Osteoblast (primary cell): ENCODE data around the gene TBC1D2B. TPM values are rescaled to one million over a fixed set of nuclear protein-coding genes. Genes with fewer than 3 reads are reported as not detected.

Experiments
- DNase-seq: peaks from one replicate; pipeline ENCODE4 v3.0.0; 2011; ENCODE audit warnings: low spot score, mixed read lengths; ENCODE audit not compliant: insufficient read length; ENCODE audit errors: missing footprints
- H2AFZ ChIP-seq: 2 replicates; pipeline ENCODE4 v1.6.0; 2011; ENCODE audit warnings: mild to moderate bottlenecking, low read length
- H3K27ac ChIP-seq: 2 replicates; pipeline ENCODE4 v1.5.1; 2011; ENCODE audit warnings: mild to moderate bottlenecking, low read depth, low read length, moderate library complexity
- H3K27me3 ChIP-seq: 2 replicates; pipeline ENCODE4 v1.6.0; 2012; ENCODE audit warnings: mild to moderate bottlenecking, control low read depth, inconsistent platforms, low read length, moderate library complexity; ENCODE audit not compliant: insufficient read depth
- H3K36me3 ChIP-seq: 2 replicates; pipeline ENCODE4 v1.5.1; 2011; ENCODE audit warnings: mild to moderate bottlenecking, low read length, control low read depth, moderate library complexity; ENCODE audit not compliant: insufficient read depth
- H3K4me1 ChIP-seq: 2 replicates; pipeline ENCODE4 v1.5.1; 2011; ENCODE audit warnings: mild to moderate bottlenecking, low read length, control low read depth, moderate library complexity; ENCODE audit not compliant: insufficient read depth
- H3K4me2 ChIP-seq: 2 replicates; pipeline ENCODE4 v1.6.0; 2011; ENCODE audit warnings: mild to moderate bottlenecking, low read length; ENCODE audit not compliant: insufficient read depth
- H3K4me3 ChIP-seq: fragments of 200-600 bp; sonication (generic); 3 replicates; pipeline ENCODE4 v1.5.1; 2012; ENCODE audit warnings: mild to moderate bottlenecking, low read length, inconsistent platforms; ENCODE audit not compliant: insufficient read depth
- H3K79me2 ChIP-seq: 2 replicates; pipeline ENCODE4 v1.6.0; 2012; ENCODE audit warnings: mild to moderate bottlenecking, low read length, control low read depth, inconsistent platforms; ENCODE audit not compliant: insufficient read depth
- H3K9me3 ChIP-seq: 2 replicates; pipeline ENCODE4 v1.5.1; 2011; ENCODE audit warnings: low read depth, low read length, control low read depth
- H4K20me1 ChIP-seq: 2 replicates; pipeline ENCODE4 v1.6.0; 2012; ENCODE audit warnings: mild to moderate bottlenecking, low read length, control low read depth; ENCODE audit not compliant: insufficient read depth
- total RNA-seq: library from RNA; depleted of rRNA; stranded (reverse); fragments of >200 nt; gene quantifications from 2 replicates; pipeline ENCODE4 v1.2.3, GENCODE V29; 2012
- TF ChIP-seq, protein P1 (sequence below): IDR thresholded peaks from 2 replicates; pipeline ENCODE4 v1.5.1; 2011; ENCODE audit warnings: mild to moderate bottlenecking, low read depth, low read length, moderate library complexity; ENCODE audit errors: extremely low read depth

Gene TBC1D2B
- total RNA-seq, 1 donor, result 58.3 TPM

DNA sequence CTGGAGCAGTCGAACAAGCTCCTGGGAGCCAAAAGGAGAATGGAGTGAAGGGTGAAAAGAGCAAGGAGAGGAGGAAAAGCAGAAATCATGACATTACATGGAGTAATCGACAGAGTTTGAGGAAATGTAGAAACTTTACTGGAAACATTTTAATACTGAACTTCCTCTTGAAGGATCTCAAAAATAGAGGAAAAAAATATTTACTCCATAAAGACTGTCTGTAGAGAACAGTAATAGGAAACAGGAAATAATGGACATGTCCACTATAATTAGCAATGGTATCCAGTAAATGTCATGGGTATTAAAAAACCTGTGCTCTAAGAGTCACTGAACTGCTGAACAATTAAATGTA lies 53.0 kb downstream of the TBC1D2B start:
- TF ChIP-seq, protein P1, sequence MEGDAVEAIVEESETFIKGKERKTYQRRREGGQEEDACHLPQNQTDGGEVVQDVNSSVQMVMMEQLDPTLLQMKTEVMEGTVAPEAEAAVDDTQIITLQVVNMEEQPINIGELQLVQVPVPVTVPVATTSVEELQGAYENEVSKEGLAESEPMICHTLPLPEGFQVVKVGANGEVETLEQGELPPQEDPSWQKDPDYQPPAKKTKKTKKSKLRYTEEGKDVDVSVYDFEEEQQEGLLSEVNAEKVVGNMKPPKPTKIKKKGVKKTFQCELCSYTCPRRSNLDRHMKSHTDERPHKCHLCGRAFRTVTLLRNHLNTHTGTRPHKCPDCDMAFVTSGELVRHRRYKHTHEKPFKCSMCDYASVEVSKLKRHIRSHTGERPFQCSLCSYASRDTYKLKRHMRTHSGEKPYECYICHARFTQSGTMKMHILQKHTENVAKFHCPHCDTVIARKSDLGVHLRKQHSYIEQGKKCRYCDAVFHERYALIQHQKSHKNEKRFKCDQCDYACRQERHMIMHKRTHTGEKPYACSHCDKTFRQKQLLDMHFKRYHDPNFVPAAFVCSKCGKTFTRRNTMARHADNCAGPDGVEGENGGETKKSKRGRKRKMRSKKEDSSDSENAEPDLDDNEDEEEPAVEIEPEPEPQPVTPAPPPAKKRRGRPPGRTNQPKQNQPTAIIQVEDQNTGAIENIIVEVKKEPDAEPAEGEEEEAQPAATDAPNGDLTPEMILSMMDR, result no peak
- peaks cover 52% of the 10 kb centered on the region for H3K36me3 ChIP-seq
- no peaks in the 10 kb centered on the region for H3K27me3 ChIP-seq
- no peak overlapping the region for H3K4me3 ChIP-seq
- H3K4me2 ChIP-seq, result no peak overlapping the region
- DNase-seq, result no peak
- no peaks in the 10 kb centered on the region for H3K4me1 ChIP-seq
- no peak overlapping the region for H2AFZ ChIP-seq
- H3K9me3 ChIP-seq, result no peaks in the 10 kb centered on the region
- H3K27ac ChIP-seq, result no peak overlapping the region
- H4K20me1 ChIP-seq, result peaks cover 3% of the 10 kb centered on the region
- H3K79me2 ChIP-seq, result peaks cover 5% of the 10 kb centered on the region

DNA sequence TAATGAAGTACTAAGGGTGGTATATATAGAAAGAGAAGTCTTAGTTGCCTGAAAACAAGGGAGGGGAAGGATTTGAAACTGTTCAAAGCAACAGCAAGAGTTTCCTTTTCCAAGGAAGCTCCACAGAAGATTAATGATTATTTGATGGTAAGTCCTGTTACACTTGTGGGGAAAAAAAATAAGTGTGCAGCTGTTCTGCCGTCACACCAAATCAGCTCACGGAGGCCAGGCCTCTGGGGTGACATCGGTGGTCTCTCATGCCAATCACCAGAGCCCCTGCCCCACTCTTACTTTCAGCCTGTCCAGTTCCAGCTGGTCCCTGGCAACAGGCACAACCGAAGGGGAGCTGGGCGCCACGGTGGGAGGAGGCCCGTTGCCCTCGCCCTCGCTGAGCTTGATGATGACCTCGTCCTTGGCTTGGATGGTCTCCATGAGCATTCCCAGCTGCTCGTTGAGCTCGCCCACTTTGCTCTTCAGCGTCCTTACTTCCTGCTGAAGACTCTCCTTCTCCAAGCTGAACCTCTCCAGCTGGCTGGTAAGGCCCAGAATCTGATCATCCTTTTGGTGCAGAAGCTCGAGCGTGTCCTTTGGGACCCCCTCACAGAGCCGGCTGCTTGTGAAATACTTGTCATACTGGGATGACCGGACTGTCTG lies 53.5 kb downstream of the TBC1D2B start:
- TF ChIP-seq, protein P1, result no peak
- Histone ChIP-seq H3K9me3 (no peaks in the 10 kb centered on the region), H3K4me1 (no peaks in the 10 kb centered on the region), H3K79me2 (peaks cover 5% of the 10 kb centered on the region), H4K20me1 (peaks cover 7% of the 10 kb centered on the region), H3K4me2 (no peak overlapping the region), H3K4me3 (no peak overlapping the region), H3K27ac (no peak overlapping the region), H3K36me3 (peaks cover 48% of the 10 kb centered on the region), H3K27me3 (no peaks in the 10 kb centered on the region), H2AFZ (no peak overlapping the region)
- no peak for DNase-seq

DNA sequence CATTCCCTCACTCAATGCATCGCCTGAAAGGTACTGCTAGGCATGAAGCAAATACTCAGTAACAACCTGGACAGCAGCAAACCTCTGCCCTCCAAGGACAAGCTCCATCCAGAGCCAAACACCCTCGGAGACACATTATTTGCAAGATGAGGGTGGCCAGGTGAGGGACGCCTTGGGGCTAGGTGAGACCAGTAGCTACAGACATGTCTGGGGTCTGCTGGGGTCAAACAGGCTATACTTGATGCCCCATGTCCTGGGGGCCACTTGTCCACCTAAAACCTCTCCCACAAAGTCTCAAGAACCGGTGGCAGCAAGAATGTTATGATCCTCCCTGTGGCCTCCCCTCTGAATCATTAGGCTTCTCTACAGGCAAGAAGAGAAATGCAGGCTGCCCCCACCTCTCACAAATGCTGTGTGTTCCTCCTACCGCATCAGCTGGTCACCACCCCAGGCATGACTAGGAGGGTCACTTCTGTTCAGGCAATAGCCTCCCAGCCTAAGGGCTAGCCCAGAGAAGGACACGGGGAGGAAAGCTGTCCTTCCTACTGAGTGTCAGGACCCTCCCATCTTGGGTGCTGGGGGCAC lies 54.3 kb downstream of the TBC1D2B start:
- Histone ChIP-seq H3K9me3 (no peaks in the 10 kb centered on the region), H3K27ac (no peak overlapping the region), H3K4me1 (no peaks in the 10 kb centered on the region), H3K4me3 (no peak overlapping the region), H3K79me2 (peaks cover 5% of the 10 kb centered on the region), H3K27me3 (no peaks in the 10 kb centered on the region), H2AFZ (no peak overlapping the region), H4K20me1 (peaks cover 7% of the 10 kb centered on the region), H3K4me2 (no peak overlapping the region), H3K36me3 (peaks cover 48% of the 10 kb centered on the region)
- TF ChIP-seq, protein P1, result no peak
- DNase-seq, result no peak

DNA sequence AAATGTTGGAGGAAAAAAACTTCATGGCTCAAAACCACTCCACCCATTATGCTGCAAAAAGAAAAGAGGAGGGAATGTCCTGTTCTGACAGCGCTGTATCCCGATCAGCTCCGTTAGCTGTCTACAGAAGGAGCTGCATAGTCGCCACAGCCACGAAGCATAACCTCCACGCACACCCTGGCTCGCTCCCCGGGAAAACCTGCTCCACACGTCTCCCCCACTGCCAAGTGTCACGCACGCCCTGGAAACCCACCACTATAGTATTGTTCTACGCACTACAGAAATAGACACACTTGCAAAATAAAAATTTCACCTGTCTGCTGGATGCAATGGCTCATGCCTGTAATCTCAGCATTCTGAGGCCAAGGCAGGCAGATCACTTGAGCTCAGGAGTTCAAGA lies 55.8 kb downstream of the TBC1D2B start:
- H3K27ac ChIP-seq, result no peak overlapping the region
- no peak for DNase-seq
- TF ChIP-seq, protein P1, result no peak

More for the DNA sequence above, 55.8 kb downstream of the TBC1D2B start:
- no peaks in the 10 kb centered on the region for H3K9me3 ChIP-seq
- H2AFZ ChIP-seq, result no peak overlapping the region
- H3K4me1 ChIP-seq, result no peaks in the 10 kb centered on the region
- H3K27me3 ChIP-seq, result no peaks in the 10 kb centered on the region
- H3K4me3 ChIP-seq, result no peak overlapping the region
- no peak overlapping the region for H3K4me2 ChIP-seq
- peaks cover 7% of the 10 kb centered on the region for H4K20me1 ChIP-seq
- H3K36me3 ChIP-seq, result peaks cover 47% of the 10 kb centered on the region
- peaks cover 3% of the 10 kb centered on the region for H3K79me2 ChIP-seq
